GM18867 (cell line): Measurements from ENCODE around the gene PDCD4.
A peak's percentile ranks its signal among the peaks of the same experiment; 100 is the strongest.

Experiments used
- ATAC-seq: cut with Tn5 transposase; IDR thresholded peaks from one replicate; pipeline ENCODE4 v1.9.1; 2021; ENCODE audit warnings: mild to moderate bottlenecking, moderate library complexity; ENCODE audit not compliant: unreplicated experiment

Gene PDCD4

DNA sequence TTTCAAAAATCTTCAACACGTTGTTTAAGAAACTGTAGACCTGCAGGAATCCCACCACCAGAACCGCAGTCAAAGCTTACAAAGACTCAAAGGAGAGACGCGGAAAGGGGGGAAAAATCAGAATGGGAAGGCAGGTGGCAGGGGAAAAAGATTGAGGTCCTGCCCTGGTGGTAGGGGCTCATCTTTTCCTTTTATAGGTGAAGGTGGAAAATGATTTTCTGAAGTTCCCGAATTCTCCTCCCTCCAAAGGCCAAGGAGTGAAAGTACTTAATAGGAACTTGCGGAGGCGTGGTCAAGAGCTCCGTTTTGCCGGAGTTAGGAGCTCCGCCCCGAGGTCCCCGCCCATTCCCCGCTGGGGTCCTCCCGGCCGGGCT lies 46.5 kb downstream of the PDCD4 start:
- ATAC-seq: no peak

DNA sequence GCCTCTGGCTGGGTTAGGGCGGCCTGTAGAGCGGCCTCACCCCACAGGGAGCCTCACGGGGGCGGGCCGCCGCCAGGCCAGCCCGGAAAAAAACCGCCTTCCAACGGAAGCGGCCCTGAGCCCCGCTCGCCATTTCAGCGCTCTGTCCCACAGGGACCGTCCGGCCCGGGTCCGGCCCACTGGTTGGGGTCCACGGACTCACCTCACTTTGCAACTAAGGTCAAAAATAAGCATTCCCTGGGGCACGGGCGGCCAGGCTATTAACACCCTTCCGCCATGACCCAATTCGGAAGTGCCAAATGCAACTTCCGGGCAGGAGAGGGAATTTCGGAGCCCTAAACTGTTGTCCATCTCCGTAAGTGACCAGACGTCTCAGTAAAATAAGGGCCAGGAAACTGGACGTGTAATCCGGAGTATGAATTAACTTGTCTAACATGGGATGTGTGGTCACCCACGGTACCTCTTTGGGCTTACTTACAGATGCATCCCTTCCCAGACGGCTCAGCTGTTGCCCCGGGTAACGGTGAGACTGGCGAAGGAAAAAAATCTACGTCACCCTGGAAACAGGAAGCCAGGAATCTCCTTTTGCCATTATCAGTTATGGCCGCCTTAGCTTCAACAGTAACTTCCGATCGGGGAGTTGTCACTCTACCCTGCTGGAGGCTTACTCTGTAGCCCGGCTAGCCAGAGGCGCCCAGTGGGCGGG lies 47.1 kb downstream of the PDCD4 start, which contains the start of gene BBIP1:
TSS of gene BBIP1 (minus strand) at position 538 of the 706 bp plus-strand sequence. CDS start 1,023 bp downstream, outside the sequence.
- ATAC-seq: peak; percentile 61

DNA sequence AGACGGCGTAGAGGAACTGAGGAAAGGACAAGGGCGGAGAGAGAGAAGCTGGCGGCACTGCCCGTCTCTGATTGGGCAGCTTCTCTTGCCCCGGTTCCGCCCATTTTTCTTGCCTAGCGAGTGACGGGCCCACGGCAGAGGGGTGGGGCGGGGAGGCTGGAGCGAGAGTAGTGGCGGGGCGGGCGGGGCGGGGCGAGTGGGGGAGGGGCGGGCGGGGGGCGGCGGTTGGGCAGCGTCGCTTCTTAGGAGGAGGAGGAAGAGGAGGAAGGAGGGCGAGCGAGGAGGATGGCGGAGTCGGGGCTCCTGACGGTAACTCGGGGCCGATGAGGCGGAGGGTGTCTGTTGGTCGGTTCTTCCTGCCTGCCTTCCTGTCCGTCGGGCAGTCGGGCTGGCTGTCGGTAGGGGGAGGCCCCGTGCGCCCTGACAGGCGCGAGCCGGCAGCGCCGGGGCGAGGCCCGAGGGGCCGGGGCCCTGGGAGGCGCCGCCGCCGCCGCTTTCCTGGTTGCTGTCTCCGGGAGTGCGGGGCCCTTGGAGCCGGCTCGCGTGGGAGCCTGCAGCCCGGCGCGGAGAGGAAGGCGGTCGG lies 47.7 kb downstream of the PDCD4 start, which contains the start of gene SHOC2:
TSS of gene SHOC2 (plus strand) at position 256 of the 583 bp plus-strand sequence. CDS start 44,755 bp downstream, outside the sequence.
- peak; percentile 82 for ATAC-seq

GRCh38 chr10:110919971-110920881 lies 48.5 kb downstream of the PDCD4 start:
- peak; percentile 34 for ATAC-seq

DNA sequence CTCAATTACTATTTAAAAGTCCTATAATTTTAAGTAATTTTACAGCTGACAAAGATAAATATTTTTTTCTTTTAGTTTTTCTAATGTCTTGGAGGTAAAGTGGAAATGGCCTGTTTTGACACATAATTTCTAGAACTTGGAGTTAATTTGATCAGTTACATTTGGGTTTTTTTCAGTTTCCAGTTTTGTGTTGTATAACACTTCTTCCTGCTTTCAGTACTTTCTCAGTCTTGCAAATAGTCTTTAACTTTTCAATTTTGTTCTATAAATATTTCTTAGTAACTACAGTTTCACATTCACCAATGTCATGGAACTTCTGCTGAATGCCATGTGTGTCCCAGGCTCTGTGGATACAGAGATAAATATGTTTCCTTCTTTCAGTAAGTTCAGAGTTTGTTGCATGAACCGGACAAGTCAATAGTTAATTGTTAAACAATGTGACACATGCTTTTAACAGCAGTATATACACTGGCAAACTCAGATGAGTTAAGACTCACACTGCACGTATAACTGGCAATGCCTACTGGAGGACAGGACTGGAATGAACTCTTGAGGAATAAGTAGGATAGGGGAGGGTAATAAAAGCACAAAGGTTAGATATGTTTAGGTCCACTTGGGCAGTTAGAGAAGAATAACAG lies 52.2 kb downstream of the PDCD4 start:
- ATAC-seq: no peak

DNA sequence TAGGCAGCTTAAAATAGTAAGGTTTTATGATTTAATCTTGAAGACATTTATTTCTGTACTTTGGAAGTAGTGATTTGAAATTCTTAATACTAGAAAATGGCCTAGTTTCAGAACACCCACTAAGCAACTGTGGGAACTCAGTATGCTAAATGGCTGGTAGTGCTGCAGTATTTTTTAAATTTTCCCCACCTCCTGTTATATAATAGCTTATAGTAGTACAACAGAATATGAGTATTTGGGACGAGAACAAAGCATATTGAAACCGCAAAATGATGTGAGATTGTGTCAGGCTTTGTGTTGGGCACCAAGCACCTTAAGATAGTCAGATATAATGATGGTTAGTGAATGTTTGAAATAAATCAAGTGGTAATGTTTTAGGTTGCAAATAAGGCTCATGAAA lies 55.7 kb downstream of the PDCD4 start:
- no peak for ATAC-seq

GRCh38 chr10:110931769-110932381 lies 60.1 kb downstream of the PDCD4 start:
- no peak for ATAC-seq

- ATAC-seq: no peak
Measured at GRCh38 chr10:110932505-110933180, 60.9 kb downstream of the PDCD4 start.

GRCh38 chr10:110936757-110937156 lies 65.0 kb downstream of the PDCD4 start:
- no peak for ATAC-seq

DNA sequence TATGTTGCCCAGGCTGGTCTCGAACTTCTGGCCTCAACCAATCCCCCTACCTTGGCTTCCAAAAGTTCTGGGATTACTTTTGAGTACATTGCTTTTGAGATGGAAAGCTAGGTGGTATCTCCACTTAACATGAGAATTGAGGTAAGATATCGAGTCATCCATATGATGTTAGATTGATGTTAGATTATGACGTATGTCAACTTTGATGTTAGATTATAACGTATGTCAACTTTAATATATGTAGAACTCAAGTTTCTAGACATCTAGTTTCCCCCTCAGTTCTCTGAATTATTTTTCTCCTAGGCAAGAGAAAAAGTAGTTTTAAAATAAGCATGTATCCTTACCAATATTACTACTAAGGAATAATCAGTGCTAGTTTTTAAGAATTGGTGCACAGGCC lies 67.7 kb downstream of the PDCD4 start:
- ATAC-seq: no peak

DNA sequence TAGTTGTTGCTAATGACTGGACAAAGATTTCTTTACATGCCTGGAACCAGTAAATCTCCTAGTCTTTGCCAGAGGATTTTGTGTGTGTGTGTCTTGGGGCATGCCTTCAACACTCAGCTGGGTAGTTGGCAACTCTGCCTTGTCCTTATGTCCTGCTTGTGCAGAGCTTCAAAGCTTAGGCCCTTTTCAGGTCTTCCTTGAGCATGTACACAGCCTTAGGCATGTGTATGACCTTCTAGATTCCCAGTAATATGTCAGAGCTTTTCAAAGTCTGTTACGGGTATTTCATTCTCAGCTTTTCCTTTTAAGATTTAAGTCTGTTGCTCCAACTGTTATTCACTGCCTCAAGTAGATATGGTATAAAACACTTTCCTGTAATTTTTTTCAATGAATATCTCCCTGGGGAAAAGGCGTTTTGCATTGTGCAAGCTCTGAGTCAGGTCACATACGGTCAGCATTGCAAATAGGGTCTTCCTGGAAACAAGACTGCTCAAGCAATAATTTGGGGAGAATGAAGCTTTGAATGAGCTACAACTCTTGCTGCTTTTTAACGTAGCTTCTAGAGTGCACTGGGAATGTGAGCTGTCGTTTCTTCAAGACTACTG lies 73.2 kb downstream of the PDCD4 start:
- ATAC-seq: no peak

DNA sequence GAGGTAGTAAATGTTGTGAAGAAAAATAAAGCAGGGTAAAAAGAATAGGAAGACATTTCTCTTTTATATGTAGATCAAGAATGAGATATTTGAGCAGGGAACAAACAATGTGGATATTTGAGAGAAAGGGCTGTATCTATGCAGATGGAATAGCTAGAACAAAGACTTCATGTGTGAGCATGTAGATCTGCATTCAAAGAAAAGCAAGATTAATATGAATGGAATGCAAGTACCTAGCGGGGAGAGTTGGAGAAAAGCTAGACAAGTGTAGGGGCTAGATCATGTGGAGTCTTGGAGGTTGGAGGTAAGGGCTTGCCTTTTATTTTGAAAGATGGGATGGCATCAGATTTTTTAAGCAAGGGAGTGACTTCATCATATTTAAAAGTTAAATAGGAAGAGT lies 74.8 kb downstream of the PDCD4 start:
- ATAC-seq: no peak

DNA sequence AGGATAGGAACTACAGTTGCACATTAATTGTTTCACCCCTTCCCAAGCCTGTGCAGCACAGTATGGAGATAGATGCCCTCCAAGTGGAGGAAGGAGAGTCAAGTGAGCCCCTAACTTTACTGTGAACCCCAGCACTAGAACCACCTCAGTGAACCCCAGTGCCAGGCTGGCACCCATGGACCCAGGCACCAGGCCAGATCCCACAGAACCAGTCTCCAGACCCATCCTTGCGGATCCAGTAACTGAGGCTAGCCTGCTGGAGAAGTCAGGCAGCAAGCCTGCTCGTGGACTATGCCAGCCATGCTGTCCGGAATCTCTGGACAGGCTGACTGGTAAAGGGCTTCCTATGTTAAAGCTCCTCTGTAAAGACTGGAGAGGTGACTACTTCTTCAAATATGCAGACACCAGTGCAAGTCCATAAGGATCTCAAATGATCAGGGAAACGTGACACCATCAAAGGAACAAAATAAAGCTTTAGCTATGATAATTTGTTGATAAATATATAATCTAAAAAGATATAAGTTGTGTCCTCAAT lies 75.4 kb downstream of the PDCD4 start:
- ATAC-seq: no peak
